GM18519 (cell line): Measurements from ENCODE around the gene SELENOT.
"Not testable (repeated sequence)": the region's sequence is repeated elsewhere in the genome, so short reads cannot be mapped to it uniquely, and the experiment has no call there.

ENCODE experiments used
- ATAC-seq: cut with Tn5 transposase; IDR thresholded peaks from one replicate; pipeline ENCODE4 v1.9.1; 2021; ENCODE audit warnings: mild to moderate bottlenecking, moderate library complexity; ENCODE audit not compliant: unreplicated experiment, low FRiP score

SELENOT gene

DNA sequence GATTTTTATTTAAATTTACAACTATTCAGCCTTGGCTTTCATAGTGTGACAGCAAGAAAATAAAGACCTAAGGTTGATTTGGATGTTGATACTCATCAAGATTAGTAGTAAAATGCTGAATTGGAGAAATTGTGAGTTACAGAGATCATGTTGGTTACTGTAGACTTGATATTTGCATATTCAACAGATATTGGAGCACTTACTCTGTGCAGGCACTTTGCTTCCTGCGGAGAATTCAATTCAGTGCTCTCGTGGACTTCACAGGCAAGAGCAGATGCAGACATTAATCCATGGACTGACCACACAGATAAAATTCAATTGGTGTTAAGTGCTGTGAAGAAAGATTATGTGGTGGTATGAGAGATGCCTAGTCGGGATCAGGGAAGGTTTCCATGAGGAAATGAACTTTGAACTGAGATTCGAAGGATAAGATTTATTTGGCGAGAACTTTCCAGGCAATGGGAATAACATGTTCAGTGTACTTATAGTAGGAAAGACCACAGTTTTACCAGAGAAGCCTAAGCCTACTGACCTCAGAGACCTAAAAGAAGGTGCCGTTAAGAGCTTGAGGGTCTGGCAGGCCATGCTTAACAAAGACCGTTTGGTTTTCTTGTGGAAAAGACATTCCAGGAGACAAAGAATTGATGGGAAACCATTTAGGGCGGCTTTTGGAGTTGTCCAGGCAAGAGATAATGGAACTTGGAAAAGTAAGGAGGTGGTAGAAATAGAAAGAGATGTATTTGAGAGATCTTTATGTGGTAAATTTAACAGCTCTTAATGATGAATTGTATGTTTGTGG, 4.3 kb downstream of the SELENOT start:
- ATAC-seq, result no peak

DNA sequence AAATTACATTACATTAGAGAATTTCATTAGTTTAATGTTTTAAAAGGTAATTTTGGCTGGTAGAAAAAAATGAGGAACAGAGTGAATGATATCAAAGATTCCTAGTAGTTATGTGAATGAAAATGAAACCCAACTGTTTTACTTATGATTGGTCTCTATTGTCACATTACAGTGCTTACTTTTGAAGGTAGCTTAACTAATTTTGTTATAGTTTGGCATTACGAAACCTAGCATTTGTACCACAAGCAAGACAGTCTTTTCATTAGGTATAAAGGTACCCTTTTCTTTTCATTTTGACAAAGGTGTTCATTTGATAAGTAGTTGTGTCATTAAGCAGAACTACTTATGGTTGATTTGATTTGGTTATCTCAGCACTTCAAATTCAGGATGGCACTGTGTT, 6.9 kb downstream of the SELENOT start:
- no peak for ATAC-seq

DNA sequence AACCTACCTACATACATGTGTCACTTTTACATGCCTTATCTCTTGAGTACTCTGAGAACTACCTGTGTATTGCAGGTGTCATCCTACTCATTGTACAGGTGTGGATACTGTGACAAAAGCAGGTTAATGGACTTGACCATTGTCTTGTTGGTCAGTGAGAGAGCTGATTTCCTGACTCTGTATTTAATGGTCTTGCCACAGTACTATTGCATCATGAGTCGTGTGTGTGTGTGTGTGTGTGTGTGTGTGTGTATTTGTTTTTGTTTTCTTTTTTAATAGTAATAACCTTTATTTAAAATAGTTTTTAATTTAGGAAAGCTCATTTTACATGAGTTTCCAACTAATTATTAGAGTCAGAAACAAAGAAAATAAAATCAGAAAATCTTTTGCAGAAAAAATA, 7.7 kb downstream of the SELENOT start:
- no peak for ATAC-seq

DNA sequence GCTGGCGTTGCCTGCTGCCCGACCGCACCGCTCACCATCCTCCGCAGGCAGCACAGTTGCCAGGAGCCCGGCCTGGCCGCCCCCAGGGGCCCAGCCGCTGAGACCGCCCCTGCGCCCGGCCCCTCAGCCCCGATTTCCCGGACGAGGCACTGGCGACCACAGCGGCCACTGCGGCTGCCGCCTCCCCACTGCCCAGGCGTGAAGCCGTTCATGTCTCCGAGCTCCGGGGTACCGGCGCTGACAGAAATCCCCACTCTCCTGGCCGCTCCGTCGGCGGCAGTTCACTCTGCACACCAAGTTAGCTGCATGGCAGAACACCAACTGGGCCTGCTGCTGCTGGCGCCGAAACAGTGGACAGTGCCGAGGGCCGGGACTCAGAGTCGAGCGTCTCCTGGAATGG, 8.5 kb downstream of the SELENOT start:
- ATAC-seq, result no peak

DNA sequence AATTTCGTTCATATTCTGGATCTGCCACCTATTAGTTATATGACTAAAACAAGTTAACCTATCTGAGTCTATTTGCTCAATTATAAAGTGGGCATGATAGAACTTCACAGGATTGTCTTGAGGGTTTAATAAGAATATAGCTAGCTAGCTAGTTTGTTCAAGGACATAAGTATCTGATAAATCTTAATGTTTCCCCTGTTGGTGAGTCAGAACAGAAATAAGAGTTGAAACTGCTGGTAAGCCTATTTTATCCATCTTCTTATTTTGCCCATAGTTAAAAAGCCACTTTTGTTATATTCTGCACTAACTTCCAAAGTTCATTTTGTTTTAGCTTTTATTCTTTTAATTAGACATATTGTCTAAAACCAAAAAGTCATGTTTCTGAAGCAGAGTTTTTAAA, 9.4 kb downstream of the SELENOT start:
- no peak for ATAC-seq

DNA sequence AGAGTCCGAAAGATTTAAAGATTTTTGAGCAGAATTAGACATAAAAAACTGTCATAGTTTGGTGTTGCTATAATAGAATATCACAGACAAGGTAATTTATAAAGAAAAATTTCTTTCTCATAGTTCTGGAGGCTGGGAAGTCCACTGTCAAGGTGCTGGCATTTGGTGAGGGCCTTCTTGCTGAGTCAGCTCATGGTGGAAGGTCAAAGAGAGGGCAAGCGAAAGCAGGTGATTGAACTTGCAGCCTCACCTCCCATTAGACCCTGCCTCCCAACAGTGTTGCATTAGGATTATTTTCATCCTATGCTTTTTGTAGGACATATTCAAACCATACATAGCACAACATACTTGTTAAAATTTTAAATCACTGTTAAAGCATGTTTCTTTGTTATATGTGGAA, 9.9 kb downstream of the SELENOT start:
- ATAC-seq, result no peak

DNA sequence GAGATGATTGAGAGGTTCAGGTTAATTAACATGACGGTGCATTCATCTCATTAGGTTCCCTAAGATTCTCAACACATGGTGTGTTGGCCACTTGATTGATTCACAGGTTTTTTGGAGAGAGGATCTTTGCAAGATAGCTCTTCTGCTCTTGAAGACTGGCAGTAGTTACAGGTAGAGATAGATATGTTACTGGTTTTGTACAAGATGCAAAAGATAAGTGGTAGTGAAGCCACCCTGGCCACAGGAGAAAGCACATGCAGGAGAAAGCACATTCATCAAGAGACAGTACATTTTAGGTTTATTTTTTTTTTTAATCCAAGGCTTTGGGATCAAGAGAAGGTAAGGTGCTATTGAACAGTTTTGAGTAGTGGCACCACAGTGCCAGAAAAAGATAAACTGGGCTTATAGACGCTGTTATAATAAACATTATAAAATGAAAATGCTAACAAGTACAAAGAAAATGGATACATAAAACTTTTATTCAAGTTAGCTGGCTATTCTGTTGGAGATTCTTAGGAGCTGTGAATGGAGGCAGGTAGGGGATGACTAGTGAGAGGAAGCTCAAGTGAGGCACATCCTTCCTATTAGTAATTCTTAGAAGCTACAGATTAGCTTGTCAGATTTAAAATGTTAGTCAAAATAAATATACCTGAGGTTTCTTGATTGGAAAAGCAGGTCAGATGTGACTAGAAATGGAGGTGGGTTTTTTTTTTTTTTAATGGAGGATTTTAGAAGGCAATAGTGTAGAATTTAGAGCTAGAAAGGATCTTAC, 10.8 kb downstream of the SELENOT start:
- no peak for ATAC-seq

DNA sequence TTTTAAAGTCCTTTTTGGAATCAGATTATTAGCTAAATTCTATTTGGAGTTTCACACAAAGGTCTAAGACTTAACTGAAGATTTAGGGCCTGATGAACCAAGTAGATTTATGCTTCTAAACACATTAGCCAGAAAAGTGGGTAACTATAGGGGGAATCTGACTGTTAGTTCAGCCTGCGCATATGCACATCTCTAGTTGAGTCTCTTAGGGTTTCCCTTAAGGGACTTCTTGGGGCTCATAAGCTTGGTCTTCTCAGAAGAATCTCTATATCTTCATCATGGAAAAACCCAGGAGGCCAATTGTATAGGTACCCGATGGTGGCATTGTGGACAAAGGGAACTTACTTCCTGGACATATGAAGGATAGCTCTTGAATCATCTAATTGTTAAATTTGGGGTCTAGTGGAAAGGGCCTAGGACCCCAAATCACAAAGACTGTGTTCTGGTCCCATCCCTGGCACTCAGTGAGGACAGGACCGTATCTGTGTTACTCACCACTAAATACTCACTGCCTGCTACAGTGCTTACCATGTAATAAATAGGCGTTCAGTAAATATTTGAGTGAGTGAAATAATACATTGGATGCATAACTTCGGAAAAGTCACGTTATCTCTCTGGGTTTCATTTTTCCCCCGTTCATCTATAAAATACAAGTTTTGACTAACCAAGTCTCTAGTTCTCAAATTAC, 17.0 kb downstream of the SELENOT start:
- ATAC-seq, result no peak

DNA sequence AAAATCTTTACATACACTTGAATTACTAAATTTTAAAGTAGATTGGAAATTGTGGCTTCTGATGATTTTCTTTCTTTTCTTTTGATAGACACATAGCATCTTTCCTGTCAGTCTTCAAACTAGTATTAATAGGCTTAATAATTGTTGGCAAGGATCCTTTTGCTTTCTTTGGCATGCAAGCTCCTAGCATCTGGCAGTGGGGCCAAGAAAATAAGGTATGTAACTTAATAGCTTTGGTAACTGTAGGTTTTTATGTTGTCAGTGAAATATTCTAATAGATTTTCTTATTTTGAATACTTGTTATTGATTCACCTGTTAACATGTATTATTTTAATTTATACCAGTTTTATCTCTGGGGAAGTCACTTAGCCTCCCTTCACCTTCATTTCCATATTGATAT, 19.8 kb downstream of the SELENOT start:
- not testable (repeated sequence) for ATAC-seq

DNA sequence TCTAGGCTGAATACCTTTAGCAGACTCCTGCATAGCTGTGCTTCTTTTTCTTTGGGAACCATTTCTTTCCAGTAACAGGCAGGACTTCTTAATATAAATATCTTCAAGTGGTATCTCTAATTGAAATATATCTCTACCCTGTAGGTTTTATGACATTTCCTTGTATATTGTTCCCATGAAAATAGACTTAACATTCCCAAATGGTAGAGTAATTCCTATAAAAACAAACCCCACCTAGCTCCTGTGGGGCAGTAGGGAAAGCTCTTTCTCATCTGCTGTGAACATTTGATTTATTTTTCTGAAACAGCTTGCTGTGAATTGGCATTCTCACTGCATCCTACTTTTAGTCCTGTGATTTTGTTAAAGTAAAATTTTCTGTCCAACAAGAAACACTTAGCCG, 20.8 kb downstream of the SELENOT start:
- ATAC-seq, result no peak

DNA sequence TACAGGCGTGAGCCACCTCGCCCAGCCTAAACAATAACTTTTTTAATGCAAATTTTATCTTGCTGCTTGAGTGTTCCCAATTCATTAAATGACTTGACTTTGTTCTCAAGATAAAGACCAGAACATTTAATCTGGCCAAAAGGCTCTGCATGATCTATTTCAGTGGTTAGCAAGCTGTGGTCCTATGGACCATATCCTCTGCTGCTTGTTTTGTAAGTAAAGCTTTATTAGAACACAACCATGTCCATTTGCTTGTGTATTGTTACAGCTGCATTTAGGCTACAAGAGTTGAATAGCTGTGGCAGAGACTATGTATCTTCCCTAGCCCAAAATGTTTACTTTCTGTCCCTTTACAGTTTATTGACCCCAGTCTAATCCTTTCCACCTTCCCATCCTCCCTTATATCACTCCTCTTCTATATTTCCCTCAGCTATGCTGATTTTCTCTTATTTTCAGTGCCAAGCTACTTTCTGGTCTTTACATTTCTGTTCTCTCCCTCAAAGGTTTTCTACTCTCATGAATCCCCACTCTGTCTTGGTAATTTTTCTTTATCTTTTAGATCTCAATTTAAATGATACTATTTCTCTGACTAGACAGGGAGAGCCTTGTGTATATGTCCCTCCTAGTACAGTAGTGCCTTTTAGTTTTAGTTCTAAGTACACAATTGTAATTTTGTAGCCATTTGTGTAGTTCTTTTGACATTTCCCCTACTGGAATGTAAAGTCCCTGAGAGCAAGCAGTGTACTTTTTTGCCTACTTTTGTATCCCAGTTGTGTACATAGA, 23.2 kb downstream of the SELENOT start:
- no peak for ATAC-seq

DNA sequence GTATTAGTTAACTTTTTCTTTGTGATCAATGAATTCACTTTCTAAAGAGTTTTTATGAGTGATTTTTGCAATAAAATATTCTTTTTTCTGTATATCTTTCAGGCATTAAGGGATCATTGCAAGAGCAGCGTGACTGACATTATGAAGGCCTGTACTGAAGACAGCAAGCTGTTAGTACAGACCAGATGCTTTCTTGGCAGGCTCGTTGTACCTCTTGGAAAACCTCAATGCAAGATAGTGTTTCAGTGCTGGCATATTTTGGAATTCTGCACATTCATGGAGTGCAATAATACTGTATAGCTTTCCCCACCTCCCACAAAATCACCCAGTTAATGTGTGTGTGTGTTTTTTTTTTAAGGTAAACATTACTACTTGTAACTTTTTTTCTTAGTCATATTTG, 24.4 kb downstream of the SELENOT start:
- ATAC-seq, result no peak

DNA sequence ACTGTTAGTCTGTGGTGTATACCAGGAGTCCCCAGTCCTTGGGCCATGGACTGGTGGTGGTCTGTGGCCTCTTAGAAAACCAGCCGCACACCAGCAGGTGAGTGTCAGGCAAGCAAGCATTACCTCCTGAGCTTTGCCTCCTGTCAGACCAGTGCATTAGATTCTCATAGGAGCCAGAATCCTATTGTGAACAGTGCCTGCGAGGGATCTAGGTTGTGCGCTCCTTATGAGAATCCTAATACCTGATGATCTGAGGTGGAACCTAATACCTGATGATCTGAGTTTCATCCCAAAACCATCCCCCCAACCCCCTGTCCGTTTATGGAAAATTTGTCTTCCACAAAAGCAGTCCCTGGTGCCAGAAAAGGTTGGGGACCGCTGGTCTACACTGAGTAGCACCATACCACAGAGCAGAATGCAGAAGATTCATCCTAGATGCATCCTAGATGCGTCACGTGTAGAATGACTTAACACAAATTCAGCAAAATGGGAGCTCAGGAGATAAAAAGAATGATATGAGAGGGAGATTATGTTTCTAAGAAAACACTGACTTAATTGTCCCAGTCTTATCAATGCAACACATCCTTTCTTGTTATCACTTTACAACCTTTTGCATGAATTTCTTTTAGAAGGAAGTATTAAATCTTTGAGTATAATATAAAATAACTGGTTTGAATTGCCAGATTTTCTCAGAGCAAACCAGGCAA, 28.5 kb downstream of the SELENOT start:
- no peak for ATAC-seq

DNA sequence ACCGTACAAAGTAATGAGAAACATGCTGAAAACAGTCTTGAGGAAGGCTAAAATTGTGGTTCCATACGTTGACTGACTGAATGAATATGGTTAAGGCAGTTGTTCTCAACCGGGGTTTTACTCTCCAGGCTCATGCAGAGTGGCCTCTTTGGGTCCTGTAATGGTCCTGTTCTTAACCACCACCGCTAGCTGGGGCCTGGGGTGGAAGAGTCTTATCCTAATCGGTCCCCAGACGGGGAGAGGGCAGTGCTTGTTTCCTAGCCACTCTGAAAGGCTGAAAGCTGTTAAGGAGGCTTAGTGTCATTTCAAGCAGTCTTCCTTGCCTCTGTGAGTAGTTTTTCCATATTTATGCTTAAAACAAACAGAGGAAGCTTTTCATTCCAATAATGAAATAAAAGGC, 32.0 kb downstream of the SELENOT start:
- no peak for ATAC-seq

DNA sequence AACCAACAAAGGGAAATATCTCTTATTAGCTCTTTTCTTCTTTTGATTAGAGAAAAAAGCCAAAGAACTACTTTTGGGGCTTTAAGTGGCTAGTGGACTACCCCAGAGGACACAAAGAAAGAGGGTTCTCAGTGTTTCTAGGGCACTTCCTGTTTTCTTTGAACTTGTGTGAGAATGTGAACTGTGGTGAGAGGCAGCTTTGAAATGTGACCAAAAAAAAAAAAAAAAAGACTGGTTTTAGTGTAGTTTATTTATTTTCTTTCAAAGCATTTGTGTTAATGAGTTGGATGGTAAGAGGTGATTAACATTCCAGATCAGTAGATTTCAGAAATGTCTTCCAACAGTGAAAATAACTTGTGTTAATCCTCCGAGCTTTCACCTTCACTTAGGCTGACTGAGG, 32.4 kb downstream of the SELENOT start:
- ATAC-seq, result peak; percentile 71

DNA sequence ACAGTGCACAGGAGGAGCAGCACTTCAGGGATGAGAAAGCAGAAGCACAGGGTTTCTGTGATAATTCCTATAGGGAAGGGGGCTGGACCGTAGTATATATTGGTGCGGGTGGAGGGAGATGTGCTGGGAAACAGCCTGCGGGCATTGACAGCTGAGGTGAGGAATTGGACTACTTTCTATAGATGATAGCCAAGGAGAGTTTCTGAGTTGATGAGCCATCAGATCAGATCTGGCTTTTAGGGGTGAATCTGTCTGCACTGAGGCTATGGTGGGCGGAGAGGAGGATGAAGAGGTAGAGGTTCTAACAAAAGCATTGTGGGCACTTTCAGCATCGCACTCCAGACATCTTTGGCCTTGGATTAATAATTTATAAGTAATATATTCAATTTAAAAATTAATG, 33.1 kb downstream of the SELENOT start:
- ATAC-seq, result no peak

DNA sequence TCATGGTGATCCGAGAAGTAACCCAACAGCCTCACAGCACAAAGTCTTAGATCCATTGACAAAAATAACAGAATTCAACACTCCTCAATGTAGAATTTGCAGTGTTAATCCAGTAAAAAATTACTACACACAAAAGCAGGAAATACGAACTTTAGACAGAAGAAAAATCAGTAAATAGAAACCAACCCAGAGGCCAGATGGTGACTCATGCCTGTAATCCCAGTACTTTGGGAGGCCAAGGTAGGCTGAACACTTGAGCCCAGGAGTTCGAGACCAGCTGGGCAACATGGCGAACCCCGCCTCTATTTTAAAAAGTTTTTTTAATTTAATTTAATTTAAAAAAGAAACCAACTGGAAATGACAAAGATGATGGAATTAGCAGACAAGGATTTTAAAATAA, 36.1 kb downstream of the SELENOT start:
- ATAC-seq, result no peak

DNA sequence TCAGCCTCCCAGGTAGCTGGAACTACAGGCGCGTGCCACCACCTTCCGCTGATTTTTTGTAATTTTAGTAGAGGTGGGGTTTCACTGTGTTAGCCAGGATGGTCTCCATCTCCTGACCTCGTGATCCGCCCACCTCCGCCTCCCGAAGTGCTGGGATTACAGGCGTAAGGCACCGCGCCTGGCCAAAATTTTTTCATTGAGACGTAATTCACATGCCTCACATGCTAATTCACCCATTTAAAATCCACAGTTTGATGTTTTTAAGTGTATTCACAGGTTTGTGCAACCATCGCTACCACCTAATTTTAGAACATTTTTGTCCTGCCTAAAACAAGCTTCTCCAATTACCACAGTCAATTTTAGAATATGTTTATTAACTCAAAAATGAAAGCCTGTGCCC, 37.1 kb downstream of the SELENOT start:
- ATAC-seq, result no peak

DNA sequence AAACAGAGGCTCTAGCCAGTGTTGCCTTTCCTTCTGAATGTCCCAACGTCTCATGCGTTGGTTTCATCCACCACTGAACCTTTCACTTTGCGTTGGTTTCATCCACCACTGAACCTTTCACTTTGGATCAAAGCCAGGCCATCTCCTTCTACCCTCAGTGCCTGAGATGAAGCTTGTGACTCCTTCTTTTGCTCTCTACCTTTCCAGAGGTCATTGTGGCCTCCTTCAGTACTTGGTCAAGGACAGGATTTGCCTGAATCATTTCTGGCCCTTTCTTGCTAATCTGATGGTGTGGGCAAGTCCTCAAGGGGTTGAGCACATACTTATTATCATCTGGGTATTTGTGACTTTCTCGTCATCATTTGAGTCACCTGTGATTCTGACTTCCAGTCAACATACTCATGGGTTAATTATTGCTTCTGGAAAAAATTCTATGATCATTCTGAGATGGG, 50.0 kb downstream of the SELENOT start:
- ATAC-seq, result no peak

DNA sequence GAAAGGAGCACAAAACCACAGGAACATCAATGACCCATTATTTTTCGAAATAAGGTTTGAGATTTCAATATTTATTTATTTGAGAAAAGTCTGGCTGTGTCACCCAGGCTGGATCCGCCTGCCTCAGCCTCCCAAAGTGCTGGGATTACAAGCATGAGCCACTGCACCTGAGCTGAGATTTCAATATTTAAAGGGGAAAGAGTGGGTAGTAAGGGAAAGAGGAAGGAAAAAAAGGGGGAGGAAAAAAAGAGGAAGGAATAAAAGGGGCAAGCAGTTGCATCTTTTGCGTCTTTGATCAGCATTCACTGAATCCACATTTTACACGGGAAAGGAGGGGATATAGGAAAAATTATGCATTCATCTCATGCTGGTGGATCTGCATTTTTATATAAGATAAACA, 53.2 kb downstream of the SELENOT start:
- ATAC-seq, result no peak
